A549 (cell line): Measurements from ENCODE around the gene DIS3L2. TPM values are rescaled to one million over a fixed set of nuclear protein-coding genes. Genes with fewer than 3 reads are reported as not detected.
A peak's percentile ranks its signal among the peaks of the same experiment; 100 is the strongest.

Source experiments
- ATAC-seq, 2 experiments: fragments of 200-7000 bp in 1 of 2; fragments of >200 bp in 1 of 2; cut with Nextera tagmentation in 1 of 2; cut with Tn5 transposase in 1 of 2; 3 replicates each; pipeline versions ENCODE4 v1.8.0 to v1.9.1; 2018 to 2020; ENCODE audit warnings: mild to moderate bottlenecking in 1 of 2, moderate library complexity in 1 of 2
- CTCF ChIA-PET: fragments of 300-600 bp; sonication (Branson Sonifier 250); formaldehyde crosslinking; extraction: SDS; loops from one replicate; lab custom pipeline; 2021; ENCODE audit warnings: antibody characterized with exemption, inconsistent platforms; lab: Yijun Ruan, JAX
- POLR2A ChIA-PET: fragments of 350-600 bp; formaldehyde crosslinking; extraction: SDS; loops from one replicate; lab custom pipeline; 2021; ENCODE audit warnings: antibody characterized with exemption, inconsistent platforms; lab: Yijun Ruan, JAX
- DNase-seq, 2 experiments: peaks; one replicate each; pipeline versions ENCODE4 v3.0.0 to v3.0.0-alpha.2; 2011 to 2016; ENCODE audit warnings: low read depth in 1 of 2, low spot score in 1 of 2
- FAIRE-seq: peaks from 2 replicates; lab custom pipeline; 2011; peaks lifted over from hg19 to GRCh38; lab: Jason Lieb, UNC
- H3K27ac ChIP-seq, 2 experiments: fragments of >200 bp; sonication (Bioruptor Twin); formaldehyde crosslinking; 3 replicates each; pipeline ENCODE4 v1.5.1; 2016 to 2017
- H3K4me1 ChIP-seq: fragments of >200 bp; sonication (Bioruptor Twin); formaldehyde crosslinking; 3 replicates; pipeline ENCODE4 v1.6.1; 2016
- H3K4me2 ChIP-seq: fragments of >200 bp; sonication (Bioruptor Twin); formaldehyde crosslinking; 3 replicates; pipeline ENCODE4 v1.6.1; 2016
- H3K4me3 ChIP-seq: fragments of >200 bp; sonication (Bioruptor Twin); formaldehyde crosslinking; 3 replicates; pipeline ENCODE4 v1.5.1; 2016
- H3K9me3 ChIP-seq: fragments of >200 bp; sonication (Bioruptor Twin); formaldehyde crosslinking; 3 replicates; pipeline ENCODE4 v1.6.1; 2016
- ESRRA ChIP-seq: fragments of 150-350 bp; IDR thresholded peaks from 2 replicates; pipeline ENCODE4 v1.6.1; 2014; ENCODE audit warnings: mild to moderate bottlenecking, low read length, borderline replicate concordance
- PBX3 ChIP-seq: IDR thresholded peaks from 2 replicates; pipeline ENCODE4 v1.6.1; 2012
- PHF8 ChIP-seq: fragments of 200-600 bp; sonication (generic); IDR thresholded peaks from 2 replicates; pipeline ENCODE4 v1.6.1; 2016; ENCODE audit warnings: low read depth, mild to moderate bottlenecking, antibody characterized with exemption, moderate library complexity, borderline replicate concordance
- RAD21 ChIP-seq, 2 experiments: fragments of >200 bp in 1 of 2; sonication (Bioruptor Twin) in 1 of 2; formaldehyde crosslinking in 1 of 2; IDR thresholded peaks in 1 of 2; conservative IDR thresholded peaks in 1 of 2; 2 replicates in 1 of 2; 3 replicates in 1 of 2; pipeline ENCODE4 v1.6.1; 2012 to 2018; ENCODE audit warnings: inconsistent platforms in 1 of 2
- SMC3 ChIP-seq: fragments of >200 bp; sonication (Bioruptor Twin); formaldehyde crosslinking; IDR thresholded peaks from 3 replicates; pipeline ENCODE4 v1.6.1; 2018; ENCODE audit warnings: inconsistent platforms
- WGBS: methylation state at CpG from one replicate; pipeline ENCODE4 v1.1.6; 2017; ENCODE audit errors: missing lambda C conversion rate; 5-methylcytosine and 5-hydroxymethylcytosine counted together
- polyA plus RNA-seq, 4 experiments: library from polyadenylated mRNA; depleted of rRNA in 3 of 4; stranded (reverse); fragments of >200 nt; fragmentation: RNase III in 1 of 4; extraction: RNeasy Plus Mini Kit Qiagen cat#74134 plus additional on column Dnase treatment in 1 of 4; gene quantifications; 2 replicates in 3 of 4; 3 replicates in 1 of 4; pipeline ENCODE4 v1.2.3, GENCODE V29; 2011 to 2017
- small RNA-seq, 6 experiments: library from RNA; depleted of rRNA; stranded (forward); fragments of <200 nt; gene quantifications; one replicate each; pipeline ENCODE3, GENCODE V24; 2012

The DIS3L2 gene
- polyA plus RNA-seq, 2 of the 4 experiments (the other 2 are of a cell fraction): 14.9 to 15.4 TPM

- Histone ChIP-seq H3K27ac (peak overlapping the region; percentile 53 to 74; a peak in 5 of 6 replicates), H3K4me2 (peak overlapping the region; percentile 93), H3K9me3 (no peaks in the 10 kb centered on the region)
- CTCF ChIA-PET: interaction anchor here (0.6 to 1.5 kb wide), 8 partner anchors 10 to 59 kb away, joined by 3 to 6 read pairs (median 3); no protein-coding TSS in a partner anchor
- WGBS: 33% methylated on average over 24 of the region's 24 CpGs
- FAIRE-seq (no peak), DNase-seq (peak in 1 of 2 experiments; percentile 35)
- TF ChIP-seq SMC3 (peak; percentile 20; the same call in 1 of the 3 replicates), PHF8 (no peak), RAD21 (conservative IDR thresholded peaks at IDR 0.05 in 1 of 2, IDR thresholded peaks at IDR 0.05 in 1 of 2) (peak; percentile 12 to 24; a peak in 1 of 5 replicates)
- TF ChIP-seq, all 56 proteins: peak for 2
- Histone ChIP-seq H3K4me1 (peaks cover 26% of the 10 kb centered on the region), H3K4me3 (peak overlapping the region; percentile 46)
- 0 out of 6 replicates have a peak, but pooled peaks of 1 of the 2 experiments have one; percentile 9 for ATAC-seq
- POLR2A ChIA-PET: no interaction called here
Measured at GRCh38 chr2:232385660-232386489, 424.4 kb downstream of the DIS3L2 start.

GRCh38 chr2:232386490-232386739 is 424.9 kb downstream of the DIS3L2 start:
- ATAC-seq: peak; percentile 48 to 61
- peak overlapping the region; percentile 53 to 74; a peak in 5 of 6 replicates for H3K27ac ChIP-seq

More at GRCh38 chr2:232386490-232386739, 424.9 kb downstream of the DIS3L2 start:
- peak overlapping the region; percentile 93 for H3K4me2 ChIP-seq
- peak overlapping the region; percentile 46 for H3K4me3 ChIP-seq
- peaks cover 26% of the 10 kb centered on the region for H3K4me1 ChIP-seq
- 0% methylated on average over 17 of the region's 23 CpGs for WGBS
- FAIRE-seq (no peak), DNase-seq (no peak)
- ChIA-PET POLR2A (no interaction called here), CTCF (interaction anchor here (0.6 to 1.5 kb wide), 8 partner anchors 11 to 484 kb away, joined by 3 to 6 read pairs (median 3); no protein-coding TSS in a partner anchor)
- H3K9me3 ChIP-seq: no peaks in the 10 kb centered on the region
- TF ChIP-seq PBX3 (0 out of 2 replicates have a peak, but pooled peaks have one; percentile 27), ESRRA (no peak)

Small RNAs within 50 kb of the gene (small RNA-seq; reads per million reads assigned to genes)
- gene AC068134.3 (0 reads per million in 6 experiments), gene AC068134.4 (0 reads per million in 6 experiments), gene MIR562 (0 reads per million in 6 experiments)

Other genes with a start within 250 kb of the DIS3L2 start
- gene PDE6D, start 180.4 kb upstream of the DIS3L2 start, polyA plus RNA-seq (2011; rRNA removed): 51.3 and 56.0 TPM in 2 replicates
- gene PDE6D, start 180.4 kb upstream of the DIS3L2 start, polyA plus RNA-seq (2017; fragmentation: RNase III; extraction: RNeasy Plus Mini Kit Qiagen cat#74134 plus additional on column Dnase treatment): 20.9 to 27.4 TPM (median 27.3 TPM) in 3 replicates
- 54.9 and 63.4 TPM in 2 replicates for gene COPS7B, start 175.3 kb upstream of the DIS3L2 start, polyA plus RNA-seq (2011; rRNA removed)
- 29.4 to 34.3 TPM (median 33.4 TPM) in 3 replicates for gene COPS7B, start 175.3 kb upstream of the DIS3L2 start, polyA plus RNA-seq (2017; fragmentation: RNase III; extraction: RNeasy Plus Mini Kit Qiagen cat#74134 plus additional on column Dnase treatment)
- not detected in 2 replicates for gene NPPC, start 35.3 kb upstream of the DIS3L2 start, polyA plus RNA-seq (2011; rRNA removed)
- 0.12 TPM in 1 of 3 replicates, not detected in the others for gene NPPC, start 35.3 kb upstream of the DIS3L2 start, polyA plus RNA-seq (2017; fragmentation: RNase III; extraction: RNeasy Plus Mini Kit Qiagen cat#74134 plus additional on column Dnase treatment)